Measurements from ENCODE around the gene LAMC2. TPM values are rescaled to one million over a fixed set of nuclear protein-coding genes. Genes with fewer than 3 reads are reported as not detected.
A peak's percentile ranks its signal among the peaks of the same experiment; 100 is the strongest.

Gene LAMC2
- total RNA-seq, 3 donors from 2014 or later: 0.03 TPM; not detected in 2

- no peaks in the 10 kb centered on the region for H3K4me1 Mint-ChIP-seq (ENCODE audit: low read depth)
- no peaks in the 10 kb centered on the region for H3K9me3 Mint-ChIP-seq
- no peaks in the 10 kb centered on the region for H3K36me3 Mint-ChIP-seq (ENCODE audit: insufficient read depth)
- DNase-seq (no peak), ATAC-seq (no peak)
- no peaks in the 10 kb centered on the region for H3K27me3 Mint-ChIP-seq (ENCODE audit: low read depth)
- H3K4me3 Mint-ChIP-seq: no peak overlapping the region
Observed at GRCh38 chr1:183159960-183160359, 26.1 kb upstream of the LAMC2 start.

- H3K4me1 Mint-ChIP-seq (ENCODE audit: low read depth): no peaks in the 10 kb centered on the region
- no peaks in the 10 kb centered on the region for H3K27me3 Mint-ChIP-seq (ENCODE audit: low read depth)
- no peaks in the 10 kb centered on the region for H3K36me3 Mint-ChIP-seq (ENCODE audit: insufficient read depth)
- H3K9me3 Mint-ChIP-seq: no peaks in the 10 kb centered on the region
- ATAC-seq (no peak), DNase-seq (no peak)
- no peak overlapping the region for H3K4me3 Mint-ChIP-seq
Observed at GRCh38 chr1:183161391-183161790, 24.7 kb upstream of the LAMC2 start.

GRCh38 chr1:183163316-183163715, 22.7 kb upstream of the LAMC2 start:
- DNase-seq (no peak), ATAC-seq (no peak)
- Mint-ChIP-seq H3K36me3 (ENCODE audit: insufficient read depth) (no peaks in the 10 kb centered on the region), H3K27me3 (ENCODE audit: low read depth) (no peaks in the 10 kb centered on the region), H3K4me3 (no peak overlapping the region), H3K9me3 (no peaks in the 10 kb centered on the region), H3K4me1 (ENCODE audit: low read depth) (no peaks in the 10 kb centered on the region)

GRCh38 chr1:183164340-183164739, 21.7 kb upstream of the LAMC2 start:
- no peaks in the 10 kb centered on the region for H3K36me3 Mint-ChIP-seq (ENCODE audit: insufficient read depth)
- no peaks in the 10 kb centered on the region for H3K4me1 Mint-ChIP-seq (ENCODE audit: low read depth)
- peaks cover 2% of the 10 kb centered on the region for H3K27me3 Mint-ChIP-seq (ENCODE audit: low read depth)
- no peaks in the 10 kb centered on the region for H3K9me3 Mint-ChIP-seq
- H3K4me3 Mint-ChIP-seq: no peak overlapping the region
- DNase-seq (no peak), ATAC-seq (no peak)

GRCh38 chr1:183164963-183165362, 21.1 kb upstream of the LAMC2 start:
- H3K4me3 Mint-ChIP-seq: no peak overlapping the region
- H3K4me1 Mint-ChIP-seq (ENCODE audit: low read depth): no peaks in the 10 kb centered on the region
- ATAC-seq (no peak), DNase-seq (no peak)
- H3K9me3 Mint-ChIP-seq: no peaks in the 10 kb centered on the region
- peaks cover 4% of the 10 kb centered on the region for H3K27me3 Mint-ChIP-seq (ENCODE audit: low read depth)
- no peaks in the 10 kb centered on the region for H3K36me3 Mint-ChIP-seq (ENCODE audit: insufficient read depth)

- H3K4me1 Mint-ChIP-seq (ENCODE audit: low read depth): no peaks in the 10 kb centered on the region
- peaks cover 5% of the 10 kb centered on the region for H3K27me3 Mint-ChIP-seq (ENCODE audit: low read depth)
- H3K4me3 Mint-ChIP-seq: no peak overlapping the region
- no peaks in the 10 kb centered on the region for H3K9me3 Mint-ChIP-seq
- no peak for ATAC-seq
- no peaks in the 10 kb centered on the region for H3K36me3 Mint-ChIP-seq (ENCODE audit: insufficient read depth)
- DNase-seq: no peak
Observed at GRCh38 chr1:183165456-183165855, 20.6 kb upstream of the LAMC2 start.

GRCh38 chr1:183166454-183166853, 19.6 kb upstream of the LAMC2 start:
- Mint-ChIP-seq H3K27me3 (ENCODE audit: low read depth) (peaks cover 5% of the 10 kb centered on the region), H3K9me3 (no peaks in the 10 kb centered on the region), H3K4me1 (ENCODE audit: low read depth) (no peaks in the 10 kb centered on the region), H3K4me3 (no peak overlapping the region), H3K36me3 (ENCODE audit: insufficient read depth) (no peaks in the 10 kb centered on the region)
- ATAC-seq (no peak), DNase-seq (no peak)

- H3K4me1 Mint-ChIP-seq (ENCODE audit: low read depth): no peaks in the 10 kb centered on the region
- peaks cover 5% of the 10 kb centered on the region for H3K27me3 Mint-ChIP-seq (ENCODE audit: low read depth)
- H3K9me3 Mint-ChIP-seq: no peaks in the 10 kb centered on the region
- no peaks in the 10 kb centered on the region for H3K36me3 Mint-ChIP-seq (ENCODE audit: insufficient read depth)
- H3K4me3 Mint-ChIP-seq: no peak overlapping the region
- no peak for ATAC-seq
- DNase-seq: no peak
Observed at GRCh38 chr1:183167676-183168075, 18.4 kb upstream of the LAMC2 start.

GRCh38 chr1:183168308-183168707, 17.8 kb upstream of the LAMC2 start:
- H3K27me3 Mint-ChIP-seq (ENCODE audit: low read depth): peaks cover 5% of the 10 kb centered on the region
- H3K4me1 Mint-ChIP-seq (ENCODE audit: low read depth): no peaks in the 10 kb centered on the region
- H3K36me3 Mint-ChIP-seq (ENCODE audit: insufficient read depth): no peaks in the 10 kb centered on the region
- no peak overlapping the region for H3K4me3 Mint-ChIP-seq
- ATAC-seq (no peak), DNase-seq (no peak)
- no peaks in the 10 kb centered on the region for H3K9me3 Mint-ChIP-seq

GRCh38 chr1:183173828-183174227, 12.2 kb upstream of the LAMC2 start:
- no peak for ATAC-seq
- no peak for DNase-seq
- H3K27me3 Mint-ChIP-seq (ENCODE audit: low read depth): peaks cover 10% of the 10 kb centered on the region
- H3K4me1 Mint-ChIP-seq (ENCODE audit: low read depth): no peaks in the 10 kb centered on the region
- H3K9me3 Mint-ChIP-seq: no peaks in the 10 kb centered on the region
- no peak overlapping the region for H3K4me3 Mint-ChIP-seq
- no peaks in the 10 kb centered on the region for H3K36me3 Mint-ChIP-seq (ENCODE audit: insufficient read depth)

- Mint-ChIP-seq H3K27me3 (ENCODE audit: low read depth) (peaks cover 5% of the 10 kb centered on the region), H3K9me3 (no peaks in the 10 kb centered on the region), H3K36me3 (ENCODE audit: insufficient read depth) (no peaks in the 10 kb centered on the region), H3K4me3 (no peak overlapping the region), H3K4me1 (ENCODE audit: low read depth) (peaks cover 3% of the 10 kb centered on the region)
- DNase-seq (no peak), ATAC-seq (no peak)
Observed at GRCh38 chr1:183175631-183176030, 10.4 kb upstream of the LAMC2 start.

- Mint-ChIP-seq H3K27me3 (ENCODE audit: low read depth) (peaks cover 5% of the 10 kb centered on the region), H3K9me3 (no peaks in the 10 kb centered on the region), H3K4me3 (no peak overlapping the region), H3K4me1 (ENCODE audit: low read depth) (peaks cover 6% of the 10 kb centered on the region), H3K36me3 (ENCODE audit: insufficient read depth) (no peaks in the 10 kb centered on the region)
- DNase-seq: no peak
- no peak for ATAC-seq
Observed at GRCh38 chr1:183178545-183178944, 7.5 kb upstream of the LAMC2 start.

- Mint-ChIP-seq H3K4me3 (no peak overlapping the region), H3K4me1 (ENCODE audit: low read depth) (peaks cover 6% of the 10 kb centered on the region), H3K9me3 (no peaks in the 10 kb centered on the region), H3K27me3 (ENCODE audit: low read depth) (peaks cover 5% of the 10 kb centered on the region), H3K36me3 (ENCODE audit: insufficient read depth) (no peaks in the 10 kb centered on the region)
- no peak for DNase-seq
- ATAC-seq: no peak
Observed at GRCh38 chr1:183179033-183179432, 7.0 kb upstream of the LAMC2 start.

GRCh38 chr1:183180218-183180617, 5.8 kb upstream of the LAMC2 start:
- Mint-ChIP-seq H3K27me3 (ENCODE audit: low read depth) (peaks cover 5% of the 10 kb centered on the region), H3K9me3 (no peaks in the 10 kb centered on the region), H3K4me1 (ENCODE audit: low read depth) (peaks cover 6% of the 10 kb centered on the region), H3K36me3 (ENCODE audit: insufficient read depth) (no peaks in the 10 kb centered on the region), H3K4me3 (no peak overlapping the region)
- no peak for DNase-seq
- no peak for ATAC-seq

- Mint-ChIP-seq H3K9me3 (no peaks in the 10 kb centered on the region), H3K4me3 (no peak overlapping the region), H3K27me3 (ENCODE audit: low read depth) (peaks cover 5% of the 10 kb centered on the region), H3K4me1 (ENCODE audit: low read depth) (peaks cover 6% of the 10 kb centered on the region), H3K36me3 (ENCODE audit: insufficient read depth) (no peaks in the 10 kb centered on the region)
- no peak for DNase-seq
- peak in 1 of 2 donors; percentile 30 for ATAC-seq
Observed at GRCh38 chr1:183180634-183181056, 5.4 kb upstream of the LAMC2 start.

- H3K9me3 Mint-ChIP-seq: no peaks in the 10 kb centered on the region
Observed at GRCh38 chr1:183186841-183187240, 777 bp downstream of the LAMC2 start.

More at GRCh38 chr1:183186841-183187240, 777 bp downstream of the LAMC2 start:
- peaks cover 25% of the 10 kb centered on the region for H3K27me3 Mint-ChIP-seq (ENCODE audit: low read depth)
- H3K36me3 Mint-ChIP-seq (ENCODE audit: insufficient read depth): no peaks in the 10 kb centered on the region
- ATAC-seq: no peak
- peaks cover 2% of the 10 kb centered on the region for H3K4me1 Mint-ChIP-seq (ENCODE audit: low read depth)
- no peak overlapping the region for H3K4me3 Mint-ChIP-seq
- no peak for DNase-seq
